K562 (cell line): ENCODE results near the gene QPRT. TPM values are rescaled to one million over a fixed set of nuclear protein-coding genes. Genes with fewer than 3 reads are reported as not detected.

Experiments
- ATAC-seq: fragments of 200-7000 bp; cut with Tn5 transposase; 3 replicates; pipeline ENCODE4 v1.9.1; 2020; ENCODE audit warnings: moderate library complexity
- BruUV-seq: library from RNA; stranded (reverse); fragments of 400-500 nt; replicated peaks from 2 replicates; lab custom pipeline; 2021; lab: Mats Ljungman, UMichigan
- CTCF ChIA-PET: fragments of 300-600 bp; formaldehyde crosslinking; extraction: SDS; loops from one replicate; lab custom pipeline; 2021; ENCODE audit warnings: low intra/inter-chr PET ratio; lab: Yijun Ruan, JAX
- POLR2A ChIA-PET: fragments of 300-600, 350-650 bp; sonication (Branson Sonifier 250); formaldehyde crosslinking; extraction: SDS; loops from one replicate; lab custom pipeline; 2021; ENCODE audit warnings: antibody characterized with exemption, inconsistent platforms; lab: Yijun Ruan, JAX
- DNase-seq, 4 experiments: peaks; one replicate each; pipeline versions ENCODE4 v3.0.0 to v3.0.0-alpha.2; 2011 to 2018; ENCODE audit warnings: low spot score in 3 of 4, mixed read lengths in 3 of 4; ENCODE audit errors: extremely low read depth in 1 of 4
- FAIRE-seq: peaks from 2 replicates; lab custom pipeline; 2011; peaks lifted over from hg19 to GRCh38; lab: Jason Lieb, UNC
- H2AFZ ChIP-seq: 2 replicates; pipeline ENCODE4 v1.6.0; 2011; ENCODE audit warnings: low read depth, low read length, control low read depth, inconsistent platforms
- H3K27ac ChIP-seq: fragments of 200-600 bp; 3 replicates; pipeline ENCODE4 v1.8.0; 2011; ENCODE audit warnings: low read depth, mild to moderate bottlenecking, control low read depth, inconsistent platforms, low read length, moderate library complexity, mixed read lengths; ENCODE audit errors: extremely low read depth
- H3K27me3 ChIP-seq, 2 experiments: fragments of 300-600 bp in 1 of 2; 2 replicates in 1 of 2; 3 replicates in 1 of 2; pipeline versions ENCODE4 v1.6.0 to v1.8.0; 2011; ENCODE audit warnings: inconsistent platforms in 2 of 2, low read length in 2 of 2, mild to moderate bottlenecking in 1 of 2, mixed read lengths in 1 of 2, moderate library complexity in 1 of 2; ENCODE audit not compliant: control insufficient read depth in 2 of 2, insufficient read depth in 2 of 2
- H3K36me3 ChIP-seq: fragments of 300-600 bp; 3 replicates; pipeline ENCODE4 v1.8.0; 2011; ENCODE audit warnings: mild to moderate bottlenecking, low read length, inconsistent platforms; ENCODE audit not compliant: control insufficient read depth, insufficient read depth
- H3K4me1 ChIP-seq, 2 experiments: fragments of 200-600 bp in 1 of 2; replicated peaks in 1 of 2; 2 replicates in 1 of 2; 3 replicates in 1 of 2; pipeline versions ENCODE4 v1.5.1 to v1.8.0; 2011; ENCODE audit warnings: inconsistent platforms in 2 of 2, low read length in 2 of 2, mild to moderate bottlenecking in 1 of 2, mixed read lengths in 1 of 2, moderate library complexity in 1 of 2; ENCODE audit not compliant: control insufficient read depth in 2 of 2, insufficient read depth in 2 of 2
- H3K4me2 ChIP-seq: 2 replicates; pipeline ENCODE4 v1.6.1; 2011; ENCODE audit warnings: low read length, control low read depth, inconsistent platforms, mixed read lengths; ENCODE audit not compliant: insufficient read depth
- H3K4me3 ChIP-seq: fragments of 200-600 bp; sonication (generic), shearing (Covaris generic); 2 replicates; pipeline ENCODE4 v1.5.1; 2016; ENCODE audit warnings: control low read depth, inconsistent platforms
- H3K79me2 ChIP-seq: fragments of 200-600 bp; 3 replicates; pipeline ENCODE4 v1.8.0; 2011; ENCODE audit warnings: low read length, inconsistent platforms; ENCODE audit not compliant: control insufficient read depth, insufficient read depth
- H3K9ac ChIP-seq, 2 experiments: 2 replicates each; pipeline versions ENCODE4 v1.6.0 to v1.6.1; 2011; ENCODE audit warnings: low read depth in 2 of 2, low read length in 2 of 2, control low read depth in 1 of 2, inconsistent platforms in 1 of 2, mild to moderate bottlenecking in 1 of 2, mixed read lengths in 1 of 2; ENCODE audit not compliant: insufficient read depth in 1 of 2
- H3K9me1 ChIP-seq: one replicate; pipeline ENCODE4 v1.6.0; 2011; ENCODE audit warnings: inconsistent platforms, mild to moderate bottlenecking, low read length, moderate library complexity; ENCODE audit not compliant: control insufficient read depth, insufficient read depth
- H3K9me3 ChIP-seq: replicated peaks from 2 replicates; pipeline ENCODE4 v1.5.1; 2011; ENCODE audit warnings: low read depth, low read length, inconsistent platforms; ENCODE audit not compliant: control insufficient read depth, insufficient read depth
- H4K20me1 ChIP-seq: replicated peaks from 2 replicates; pipeline ENCODE4 v1.6.1; 2011; ENCODE audit warnings: low read length, inconsistent platforms, mixed read lengths; ENCODE audit not compliant: control insufficient read depth, insufficient read depth
- POLR2G ChIP-seq: fragments of 200-400 bp; formaldehyde crosslinking; IDR thresholded peaks from 2 replicates; pipeline ENCODE4 v1.6.1; 2017; ENCODE audit warnings: low read depth, mild to moderate bottlenecking, antibody characterized with exemption, low read length, moderate library complexity
- POLR3A ChIP-seq: IDR thresholded peaks from 2 replicates; pipeline ENCODE4 v1.6.1; 2011; ENCODE audit warnings: borderline replicate concordance, mild to moderate bottlenecking, moderate library complexity; ENCODE audit not compliant: insufficient read length, insufficient read depth; ENCODE audit errors: extremely low read depth
- RBFOX2 ChIP-seq: fragments of 200-400 bp; formaldehyde crosslinking; IDR thresholded peaks from 2 replicates; pipeline ENCODE4 v1.6.1; 2017; ENCODE audit warnings: low read depth, mild to moderate bottlenecking, low read length, moderate library complexity
- WGBS: fragments of 100-300 bp; shearing (Covaris generic); methylation state at CpG from one replicate; pipeline ENCODE4 v1.1.6; 2016; ENCODE audit warnings: low coverage, mixed read lengths; ENCODE audit not compliant: insufficient coverage; ENCODE audit errors: missing lambda C conversion rate; 5-methylcytosine and 5-hydroxymethylcytosine counted together
- in situ Hi-C: fragments of 300-500 bp; cut with MboI; formaldehyde crosslinking; loops from 4 replicates; pipeline ENCODE4 v1.15.0; 2018; ENCODE audit warnings: inconsistent platforms, mixed read lengths
- intact Hi-C: fragments of 100-400 bp; cut with micrococcal nuclease; formaldehyde crosslinking; loops from 2 replicates; pipeline ENCODE4 v1.14.2; 2022
- polyA plus RNA-seq, 8 experiments: library from polyadenylated mRNA; depleted of rRNA in 4 of 8; stranded (reverse) in 5 of 8; unstranded in 3 of 8; fragments of >200 nt; fragmentation: Nextera tagmentation in 2 of 8; fragmentation: Illumina TruSeq in 1 of 8; extraction: Ambion mirVana in 2 of 8; extraction: Trizol in 1 of 8; gene quantifications; 2 replicates each; pipeline versions ENCODE4 v1.2.1 to v1.2.3, GENCODE V29; 2011 to 2014; ENCODE audit warnings: inconsistent platforms in 1 of 8, missing spikeins in 1 of 8
- total RNA-seq, 7 experiments: library from RNA; depleted of rRNA in 6 of 7; stranded (reverse); fragments of >200 nt in 6 of 7; fragmentation: Illumina TruSeq in 2 of 7; extraction: Trizol in 2 of 7; gene quantifications; 2 replicates each; pipeline versions ENCODE4 v1.2.1 to v1.2.3, GENCODE V29; 2011 to 2021; ENCODE audit warnings: low replicate concordance in 1 of 7

Gene QPRT
- total and polyA plus RNA-seq, 9 of the 15 experiments (the other 6 are each of a cell fraction or from before 2014, with no cell fraction given), result 7.7 to 112 (median 64.1) TPM

DNA sequence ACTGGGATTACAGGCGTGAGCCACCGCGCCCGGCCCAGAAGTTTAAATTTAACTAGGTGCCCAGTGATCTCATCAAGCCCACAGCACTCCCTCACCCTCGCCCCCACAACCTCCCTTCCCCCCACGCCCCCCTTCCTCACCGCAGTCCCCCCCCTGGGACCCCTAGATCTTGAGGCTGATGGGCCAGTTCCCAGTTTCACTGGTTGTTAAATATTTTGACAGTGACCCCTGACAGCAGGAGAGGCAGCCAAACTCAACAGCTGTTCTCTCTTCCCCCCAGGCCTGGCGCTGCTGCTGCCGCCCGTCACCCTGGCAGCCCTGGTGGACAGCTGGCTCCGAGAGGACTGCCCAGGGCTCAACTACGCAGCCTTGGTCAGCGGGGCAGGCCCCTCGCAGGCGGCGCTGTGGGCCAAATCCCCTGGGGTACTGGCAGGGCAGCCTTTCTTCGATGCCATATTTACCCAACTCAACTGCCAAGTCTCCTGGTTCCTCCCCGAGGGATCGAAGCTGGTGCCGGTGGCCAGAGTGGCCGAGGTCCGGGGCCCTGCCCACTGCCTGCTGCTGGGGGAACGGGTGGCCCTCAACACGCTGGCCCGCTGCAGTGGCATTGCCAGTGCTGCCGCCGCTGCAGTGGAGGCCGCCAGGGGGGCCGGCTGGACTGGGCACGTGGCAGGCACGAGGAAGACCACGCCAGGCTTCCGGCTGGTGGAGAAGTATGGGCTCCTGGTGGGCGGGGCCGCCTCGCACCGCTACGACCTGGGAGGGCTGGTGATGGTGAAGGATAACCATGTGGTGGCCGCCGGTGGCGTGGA lies 15.6 kb downstream of the QPRT start:
- Histone ChIP-seq H3K36me3 (peaks cover 43% of the 10 kb centered on the region; the same call in 2 of the 3 replicates), H3K9me1 (peaks cover 6% of the 10 kb centered on the region), H2AFZ (no peak overlapping the region), H3K4me3 (no peak overlapping the region), H3K4me2 (no peak overlapping the region), H3K27me3 (no peaks in the 10 kb centered on the region), H3K27ac (no peak overlapping the region), H3K9me3 (0 out of 2 replicates have a peak, but pooled peaks cover 6% of the 10 kb centered on the region), H4K20me1 (0 out of 2 replicates have a peak, but pooled peaks cover 4% of the 10 kb centered on the region), H3K4me1 (peaks cover 23 to 36% of the 10 kb centered on the region in 2 experiments), H3K79me2 (peaks cover 34% of the 10 kb centered on the region), H3K9ac (peak overlapping the region in 1 of 2 experiments; percentile 53; a peak in 1 of 4 replicates)
- no peak for DNase-seq
- no peak for ATAC-seq
- no TSS peak for BruUV-seq
- FAIRE-seq, result no peak
- WGBS, result 92% methylated on average over 16 of the region's 41 CpGs
- intact Hi-C loops, result loop anchor here (5.0 kb wide), 2 partner anchors 32 to 52 kb away; partner anchors contain the start of gene SPN
- in situ Hi-C loops, result loop anchor here (10.0 kb wide), 1 partner anchor 330 kb away; the partner anchor contains the start of gene C16orf92
- peak; percentile 35; the same call in 1 of the 2 replicates for TF ChIP-seq RBFOX2
- TF ChIP-seq POLR2G, result peak; percentile 57
- no peak for TF ChIP-seq POLR3A
- ChIA-PET CTCF (no interaction called here), POLR2A (no interaction called here)
